Epidermal melanocyte (primary cell): ENCODE results near the gene CYP20A1.
A peak's percentile ranks its signal among the peaks of the same experiment; 100 is the strongest.
"Not testable (repeated sequence)": the region's sequence is repeated elsewhere in the genome, so short reads cannot be mapped to it uniquely, and the experiment has no call there.

Source experiments
- DNase-seq: peaks from one replicate; pipeline ENCODE4 v3.0.0; 2011; ENCODE audit warnings: low spot score; ENCODE audit not compliant: insufficient read length

The CYP20A1 gene

GRCh38 chr2:203280428-203281064 lies 41.7 kb downstream of the CYP20A1 start:
- DNase-seq: no peak

GRCh38 chr2:203282101-203282500 lies 43.3 kb downstream of the CYP20A1 start:
- DNase-seq: no peak

GRCh38 chr2:203286532-203286931 lies 47.7 kb downstream of the CYP20A1 start:
- DNase-seq: no peak

- DNase-seq: no peak
Measured at GRCh38 chr2:203301667-203302066, 62.8 kb downstream of the CYP20A1 start.

GRCh38 chr2:203302586-203302985 lies 63.8 kb downstream of the CYP20A1 start:
- not testable (repeated sequence) for DNase-seq

- DNase-seq: no peak
Measured at GRCh38 chr2:203310688-203311436, 72.0 kb downstream of the CYP20A1 start.

GRCh38 chr2:203326356-203326755 lies 87.5 kb downstream of the CYP20A1 start:
- no peak for DNase-seq

- no peak for DNase-seq
Measured at GRCh38 chr2:203327582-203327900, 88.7 kb downstream of the CYP20A1 start.

GRCh38 chr2:203327901-203328759 lies 89.3 kb downstream of the CYP20A1 start, which contains the start of gene ABI2:
TSS of gene ABI2 (plus strand) at chr2:203328394. CDS start at chr2:203328515, 121 bp downstream.
- peak; percentile 90 for DNase-seq

GRCh38 chr2:203328760-203329540 lies 90.1 kb downstream of the CYP20A1 start:
- no peak for DNase-seq

- DNase-seq: no peak
Measured at GRCh38 chr2:203330434-203330833, 91.6 kb downstream of the CYP20A1 start.

GRCh38 chr2:203338322-203338721 lies 99.5 kb downstream of the CYP20A1 start:
- no peak for DNase-seq

GRCh38 chr2:203340791-203341487 lies 102.1 kb downstream of the CYP20A1 start:
- peak; percentile 72 for DNase-seq

- DNase-seq: no peak
Measured at GRCh38 chr2:203341741-203342310, 103.0 kb downstream of the CYP20A1 start.

- not testable (repeated sequence) for DNase-seq
Measured at GRCh38 chr2:203342374-203342773, 103.6 kb downstream of the CYP20A1 start.

GRCh38 chr2:203344667-203345066 lies 105.8 kb downstream of the CYP20A1 start:
- no peak for DNase-seq

GRCh38 chr2:203346612-203347011 lies 107.8 kb downstream of the CYP20A1 start:
- DNase-seq: no peak

- no peak for DNase-seq
Measured at GRCh38 chr2:203347375-203347774, 108.6 kb downstream of the CYP20A1 start.

- no peak for DNase-seq
Measured at GRCh38 chr2:203352604-203353255, 113.9 kb downstream of the CYP20A1 start.

GRCh38 chr2:203354966-203355365 lies 116.1 kb downstream of the CYP20A1 start:
- no peak for DNase-seq
